K562 (cell line): ENCODE data around the gene SERTAD2. TPM values are rescaled to one million over a fixed set of nuclear protein-coding genes. Genes with fewer than 3 reads are reported as not detected.

Experiments
- CC2D1A ChIP-seq: fragments of 450-650 bp; IDR thresholded peaks from 2 replicates; pipeline ENCODE4 v1.6.1; 2017; ENCODE audit warnings: mild to moderate bottlenecking
- ELF4 ChIP-seq: fragments of 450-650 bp; formaldehyde crosslinking; IDR thresholded peaks from 2 replicates; pipeline ENCODE4 v1.4.0; 2022; ENCODE audit warnings: missing genetic modification characterization
- MEF2D ChIP-seq: conservative IDR thresholded peaks from 2 replicates; pipeline ENCODE4 v1.6.1; 2016; ENCODE audit warnings: low read depth, missing genetic modification characterization, missing compliant biosample characterization
- MTA1 ChIP-seq: fragments of 450-650 bp; IDR thresholded peaks from 2 replicates; pipeline ENCODE4 v1.6.1; 2017; ENCODE audit warnings: borderline replicate concordance
- NCOA2 ChIP-seq, 2 experiments: fragments of 450-650 bp; IDR thresholded peaks; 2 replicates each; pipeline ENCODE4 v1.6.1; 2018; ENCODE audit warnings: mild to moderate bottlenecking in 2 of 2, moderate library complexity in 1 of 2; ENCODE audit not compliant: partially characterized antibody in 2 of 2
- NFATC3 ChIP-seq: fragments of 450-650 bp; IDR thresholded peaks from 2 replicates; pipeline ENCODE4 v1.6.1; 2017; ENCODE audit warnings: mild to moderate bottlenecking
- NFXL1 ChIP-seq: fragments of 450-650 bp; formaldehyde crosslinking; IDR thresholded peaks from 2 replicates; pipeline ENCODE4 v1.4.0; 2021; ENCODE audit warnings: mild to moderate bottlenecking
- NR2C2 ChIP-seq, 2 experiments: fragments of 200-800 bp in 1 of 2; sonication (Bioruptor generic) in 1 of 2; sonication (generic) in 1 of 2; formaldehyde crosslinking in 1 of 2; IDR thresholded peaks; 2 replicates each; pipeline versions ENCODE4 v1.6.1 to v1.8.0; 2016 to 2022; ENCODE audit warnings: mild to moderate bottlenecking in 1 of 2, missing compliant biosample characterization in 1 of 2, missing genetic modification characterization in 1 of 2, missing genetic modification reagents in 1 of 2
- SMARCA4 ChIP-seq: fragments of 450-650 bp; IDR thresholded peaks from 2 replicates; pipeline ENCODE4 v1.6.1; 2016
- SMC3 ChIP-seq: conservative IDR thresholded peaks from 2 replicates; pipeline ENCODE4 v1.6.1; 2011; ENCODE audit warnings: low read depth, low read length, improper control_type of control experiment; ENCODE audit not compliant: insufficient read depth
- SOX6 ChIP-seq: fragments of 450-650 bp; IDR thresholded peaks from 2 replicates; pipeline ENCODE4 v1.6.1; 2014; ENCODE audit warnings: mild to moderate bottlenecking
- ZNF668 ChIP-seq: fragments of 250-450 bp; sonication (Bioruptor Pico); IDR thresholded peaks from 2 replicates; pipeline ENCODE4 v1.8.0; 2022; ENCODE audit warnings: mild to moderate bottlenecking, inconsistent platforms
- ZNF699 ChIP-seq: fragments of 250-450 bp; sonication (Bioruptor Pico); IDR thresholded peaks from 2 replicates; pipeline ENCODE4 v1.8.0; 2021; ENCODE audit warnings: mild to moderate bottlenecking, moderate library complexity; ENCODE audit not compliant: insufficient replicate concordance
- polyA plus RNA-seq, 8 experiments: library from polyadenylated mRNA; depleted of rRNA in 4 of 8; stranded (reverse) in 5 of 8; unstranded in 3 of 8; fragments of >200 nt; fragmentation: Nextera tagmentation in 2 of 8; fragmentation: Illumina TruSeq in 1 of 8; extraction: Ambion mirVana in 2 of 8; extraction: Trizol in 1 of 8; gene quantifications; 2 replicates each; pipeline versions ENCODE4 v1.2.1 to v1.2.3, GENCODE V29; 2011 to 2014; ENCODE audit warnings: inconsistent platforms in 1 of 8, missing spikeins in 1 of 8
- total RNA-seq, 7 experiments: library from RNA; depleted of rRNA in 6 of 7; stranded (reverse); fragments of >200 nt in 6 of 7; fragmentation: Illumina TruSeq in 2 of 7; extraction: Trizol in 2 of 7; gene quantifications; 2 replicates each; pipeline versions ENCODE4 v1.2.1 to v1.2.3, GENCODE V29; 2011 to 2021; ENCODE audit warnings: low replicate concordance in 1 of 7
- TF ChIP-seq, protein P1 (sequence below), 2 experiments: IDR thresholded peaks; 2 replicates each; pipeline ENCODE4 v1.6.1; 2012; ENCODE audit warnings: improper control_type of control experiment in 2 of 2, low read depth in 2 of 2, low read length in 2 of 2, borderline replicate concordance in 1 of 2
- TF ChIP-seq, protein P2 (sequence below): sonication (generic); formaldehyde crosslinking; IDR thresholded peaks from 2 replicates; pipeline ENCODE4 v1.8.0; 2023; ENCODE audit warnings: missing genetic modification reagents, mild to moderate bottlenecking, borderline replicate concordance
- TF ChIP-seq, protein P3 (sequence below): fragments of 450-650 bp; formaldehyde crosslinking; IDR thresholded peaks from 2 replicates; pipeline ENCODE4 v1.4.0; 2022; ENCODE audit warnings: missing genetic modification characterization
- TF ChIP-seq, protein P4 (sequence below): fragments of 450-650 bp; formaldehyde crosslinking; IDR thresholded peaks from 2 replicates; pipeline ENCODE4 v1.4.0; 2020; ENCODE audit warnings: mild to moderate bottlenecking, moderate library complexity

The SERTAD2 gene
- total and polyA plus RNA-seq, 9 of the 15 experiments (the other 6 are each of a cell fraction or from before 2014, with no cell fraction given), result 3.0 to 12.5 (median 6.1) TPM

DNA sequence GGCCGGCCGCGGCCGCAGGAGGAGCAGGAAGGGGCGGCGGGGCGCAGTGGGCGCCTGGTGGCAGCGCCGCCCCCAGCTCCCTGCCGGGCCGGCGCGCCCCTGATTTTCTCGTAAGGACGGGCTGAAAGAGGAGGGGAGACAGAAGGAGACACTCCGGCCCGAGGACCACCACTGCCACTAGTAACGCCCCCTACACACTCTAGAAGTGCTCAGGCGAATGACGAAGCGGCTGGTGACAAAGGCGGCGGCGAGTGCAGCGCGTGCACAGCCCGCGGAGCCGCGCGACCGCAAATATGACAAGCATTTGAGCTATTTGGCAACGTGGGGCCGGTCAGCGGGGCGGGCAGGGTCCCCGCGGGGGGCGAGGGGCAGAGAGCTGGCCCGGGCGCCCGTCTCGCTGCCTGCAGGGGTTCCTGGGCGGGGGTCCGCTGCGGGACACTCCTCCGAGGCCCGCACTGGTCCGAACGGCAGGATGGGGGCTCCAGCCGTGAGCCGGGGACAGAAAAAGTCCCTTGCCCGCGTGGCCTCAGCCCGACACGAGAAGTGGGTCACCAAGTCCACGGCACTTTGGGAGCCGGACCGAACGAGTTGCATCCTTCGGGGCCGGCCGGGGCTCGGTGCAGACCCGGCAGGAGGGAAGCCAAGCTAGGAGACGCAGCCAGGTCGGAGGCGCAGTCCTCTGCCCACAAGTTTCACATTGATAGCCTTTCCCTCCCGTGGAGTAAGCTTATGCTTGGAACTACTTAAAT is 524 bp upstream of the SERTAD2 start (continued):
- TF ChIP-seq, protein P1, sequence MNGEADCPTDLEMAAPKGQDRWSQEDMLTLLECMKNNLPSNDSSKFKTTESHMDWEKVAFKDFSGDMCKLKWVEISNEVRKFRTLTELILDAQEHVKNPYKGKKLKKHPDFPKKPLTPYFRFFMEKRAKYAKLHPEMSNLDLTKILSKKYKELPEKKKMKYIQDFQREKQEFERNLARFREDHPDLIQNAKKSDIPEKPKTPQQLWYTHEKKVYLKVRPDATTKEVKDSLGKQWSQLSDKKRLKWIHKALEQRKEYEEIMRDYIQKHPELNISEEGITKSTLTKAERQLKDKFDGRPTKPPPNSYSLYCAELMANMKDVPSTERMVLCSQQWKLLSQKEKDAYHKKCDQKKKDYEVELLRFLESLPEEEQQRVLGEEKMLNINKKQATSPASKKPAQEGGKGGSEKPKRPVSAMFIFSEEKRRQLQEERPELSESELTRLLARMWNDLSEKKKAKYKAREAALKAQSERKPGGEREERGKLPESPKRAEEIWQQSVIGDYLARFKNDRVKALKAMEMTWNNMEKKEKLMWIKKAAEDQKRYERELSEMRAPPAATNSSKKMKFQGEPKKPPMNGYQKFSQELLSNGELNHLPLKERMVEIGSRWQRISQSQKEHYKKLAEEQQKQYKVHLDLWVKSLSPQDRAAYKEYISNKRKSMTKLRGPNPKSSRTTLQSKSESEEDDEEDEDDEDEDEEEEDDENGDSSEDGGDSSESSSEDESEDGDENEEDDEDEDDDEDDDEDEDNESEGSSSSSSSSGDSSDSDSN (IDR thresholded peaks at IDR 0.05; ENCODE audit: borderline replicate concordance in 1 of 2, low read depth in 2 of 2, low read length in 2 of 2), result peak in 1 of 2 experiments; percentile 62; a peak in 1 of 4 replicates
- TF ChIP-seq NR2C2 (CRISPR knock-in tag; IDR thresholded peaks at IDR 0.05), result no peak
- TF ChIP-seq NR2C2 (tag; IDR thresholded peaks at IDR 0.05), result no peak
- TF ChIP-seq, protein P2, sequence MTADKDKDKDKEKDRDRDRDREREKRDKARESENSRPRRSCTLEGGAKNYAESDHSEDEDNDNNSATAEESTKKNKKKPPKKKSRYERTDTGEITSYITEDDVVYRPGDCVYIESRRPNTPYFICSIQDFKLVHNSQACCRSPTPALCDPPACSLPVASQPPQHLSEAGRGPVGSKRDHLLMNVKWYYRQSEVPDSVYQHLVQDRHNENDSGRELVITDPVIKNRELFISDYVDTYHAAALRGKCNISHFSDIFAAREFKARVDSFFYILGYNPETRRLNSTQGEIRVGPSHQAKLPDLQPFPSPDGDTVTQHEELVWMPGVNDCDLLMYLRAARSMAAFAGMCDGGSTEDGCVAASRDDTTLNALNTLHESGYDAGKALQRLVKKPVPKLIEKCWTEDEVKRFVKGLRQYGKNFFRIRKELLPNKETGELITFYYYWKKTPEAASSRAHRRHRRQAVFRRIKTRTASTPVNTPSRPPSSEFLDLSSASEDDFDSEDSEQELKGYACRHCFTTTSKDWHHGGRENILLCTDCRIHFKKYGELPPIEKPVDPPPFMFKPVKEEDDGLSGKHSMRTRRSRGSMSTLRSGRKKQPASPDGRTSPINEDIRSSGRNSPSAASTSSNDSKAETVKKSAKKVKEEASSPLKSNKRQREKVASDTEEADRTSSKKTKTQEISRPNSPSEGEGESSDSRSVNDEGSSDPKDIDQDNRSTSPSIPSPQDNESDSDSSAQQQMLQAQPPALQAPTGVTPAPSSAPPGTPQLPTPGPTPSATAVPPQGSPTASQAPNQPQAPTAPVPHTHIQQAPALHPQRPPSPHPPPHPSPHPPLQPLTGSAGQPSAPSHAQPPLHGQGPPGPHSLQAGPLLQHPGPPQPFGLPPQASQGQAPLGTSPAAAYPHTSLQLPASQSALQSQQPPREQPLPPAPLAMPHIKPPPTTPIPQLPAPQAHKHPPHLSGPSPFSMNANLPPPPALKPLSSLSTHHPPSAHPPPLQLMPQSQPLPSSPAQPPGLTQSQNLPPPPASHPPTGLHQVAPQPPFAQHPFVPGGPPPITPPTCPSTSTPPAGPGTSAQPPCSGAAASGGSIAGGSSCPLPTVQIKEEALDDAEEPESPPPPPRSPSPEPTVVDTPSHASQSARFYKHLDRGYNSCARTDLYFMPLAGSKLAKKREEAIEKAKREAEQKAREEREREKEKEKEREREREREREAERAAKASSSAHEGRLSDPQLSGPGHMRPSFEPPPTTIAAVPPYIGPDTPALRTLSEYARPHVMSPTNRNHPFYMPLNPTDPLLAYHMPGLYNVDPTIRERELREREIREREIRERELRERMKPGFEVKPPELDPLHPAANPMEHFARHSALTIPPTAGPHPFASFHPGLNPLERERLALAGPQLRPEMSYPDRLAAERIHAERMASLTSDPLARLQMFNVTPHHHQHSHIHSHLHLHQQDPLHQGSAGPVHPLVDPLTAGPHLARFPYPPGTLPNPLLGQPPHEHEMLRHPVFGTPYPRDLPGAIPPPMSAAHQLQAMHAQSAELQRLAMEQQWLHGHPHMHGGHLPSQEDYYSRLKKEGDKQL (CRISPR knock-in tag), result no peak
- TF ChIP-seq NFATC3, result no peak
- no peak for TF ChIP-seq SOX6
- TF ChIP-seq CC2D1A, result no peak
- TF ChIP-seq SMC3, result no peak
- TF ChIP-seq, protein P3, sequence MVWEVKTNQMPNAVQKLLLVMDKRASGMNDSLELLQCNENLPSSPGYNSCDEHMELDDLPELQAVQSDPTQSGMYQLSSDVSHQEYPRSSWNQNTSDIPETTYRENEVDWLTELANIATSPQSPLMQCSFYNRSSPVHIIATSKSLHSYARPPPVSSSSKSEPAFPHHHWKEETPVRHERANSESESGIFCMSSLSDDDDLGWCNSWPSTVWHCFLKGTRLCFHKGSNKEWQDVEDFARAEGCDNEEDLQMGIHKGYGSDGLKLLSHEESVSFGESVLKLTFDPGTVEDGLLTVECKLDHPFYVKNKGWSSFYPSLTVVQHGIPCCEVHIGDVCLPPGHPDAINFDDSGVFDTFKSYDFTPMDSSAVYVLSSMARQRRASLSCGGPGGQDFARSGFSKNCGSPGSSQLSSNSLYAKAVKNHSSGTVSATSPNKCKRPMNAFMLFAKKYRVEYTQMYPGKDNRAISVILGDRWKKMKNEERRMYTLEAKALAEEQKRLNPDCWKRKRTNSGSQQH (CRISPR knock-in tag), result no peak
- no peak for TF ChIP-seq NFXL1 (CRISPR knock-in tag)
- TF ChIP-seq ZNF699 (CRISPR knock-in tag), result no peak
- TF ChIP-seq ZNF668 (CRISPR knock-in tag), result no peak
- TF ChIP-seq NCOA2 (IDR thresholded peaks at IDR 0.05; ENCODE audit: partially characterized antibody in 2 of 2), result no peak
- TF ChIP-seq ELF4 (CRISPR knock-in tag), result no peak
- TF ChIP-seq, protein P4, sequence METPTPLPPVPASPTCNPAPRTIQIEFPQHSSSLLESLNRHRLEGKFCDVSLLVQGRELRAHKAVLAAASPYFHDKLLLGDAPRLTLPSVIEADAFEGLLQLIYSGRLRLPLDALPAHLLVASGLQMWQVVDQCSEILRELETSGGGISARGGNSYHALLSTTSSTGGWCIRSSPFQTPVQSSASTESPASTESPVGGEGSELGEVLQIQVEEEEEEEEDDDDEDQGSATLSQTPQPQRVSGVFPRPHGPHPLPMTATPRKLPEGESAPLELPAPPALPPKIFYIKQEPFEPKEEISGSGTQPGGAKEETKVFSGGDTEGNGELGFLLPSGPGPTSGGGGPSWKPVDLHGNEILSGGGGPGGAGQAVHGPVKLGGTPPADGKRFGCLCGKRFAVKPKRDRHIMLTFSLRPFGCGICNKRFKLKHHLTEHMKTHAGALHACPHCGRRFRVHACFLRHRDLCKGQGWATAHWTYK (CRISPR knock-in tag), result peak; percentile 50; the same call in 1 of the 2 replicates
- TF ChIP-seq SMARCA4, result no peak
- TF ChIP-seq MTA1, result no peak
- no peak for TF ChIP-seq MEF2D (tag)
